ENCODE measurements around the gene FAM3C. TPM values are rescaled to one million over a fixed set of nuclear protein-coding genes. Genes with fewer than 3 reads are reported as not detected.

The FAM3C gene
- total RNA-seq, 1 experiment from 2014 or later: 28.8 TPM

GRCh38 chr7:121301446-121302213, 94.5 kb downstream of the FAM3C start:
- H3K4me3 ChIP-seq: no peak overlapping the region
- no peaks in the 10 kb centered on the region for H3K36me3 ChIP-seq
- H3K27me3 ChIP-seq: no peaks in the 10 kb centered on the region
- no peaks in the 10 kb centered on the region for H3K9me3 ChIP-seq
- no peak for DNase-seq

- no peak overlapping the region for H3K4me3 ChIP-seq
- no peak for DNase-seq
- H3K36me3 ChIP-seq: no peaks in the 10 kb centered on the region
- H3K27me3 ChIP-seq: no peaks in the 10 kb centered on the region
- no peaks in the 10 kb centered on the region for H3K9me3 ChIP-seq
Measured at GRCh38 chr7:121300685-121301420, 95.3 kb downstream of the FAM3C start.

Other genes starting within 250 kb of the FAM3C start
- gene WNT16, start 67.3 kb downstream of the FAM3C start, total RNA-seq (2014; rRNA removed; shearing (Covaris generic); ENCODE audit: low replicate concordance): not detected in 2 replicates